OCI-LY1 (cell line): Measurements from ENCODE around the gene MS4A6A.

Source experiments
- H2AFZ ChIP-seq: fragments of 200-600 bp; sonication (generic), shearing (Covaris generic); 2 replicates; pipeline ENCODE4 v1.6.0; 2014; ENCODE audit warnings: antibody characterized with exemption, mild to moderate bottlenecking, low read length
- H3F3A ChIP-seq: fragments of 200-600 bp; sonication (generic), shearing (Covaris generic); 2 replicates; pipeline ENCODE4 v1.6.0; 2014; ENCODE audit warnings: mild to moderate bottlenecking, antibody characterized with exemption, low read length, moderate library complexity; ENCODE audit not compliant: insufficient read depth
- H3K27ac ChIP-seq: fragments of 200-600 bp; sonication (generic); 2 replicates; pipeline ENCODE4 v1.5.1; 2014; ENCODE audit warnings: low read length, mixed run types, mild to moderate bottlenecking, low read depth; ENCODE audit not compliant: poor library complexity, severe bottlenecking
- H3K27me3 ChIP-seq: fragments of 200-600 bp; sonication (generic); 2 replicates; pipeline ENCODE4 v1.6.0; 2014; ENCODE audit warnings: antibody characterized with exemption, mild to moderate bottlenecking, low read length, moderate library complexity; ENCODE audit not compliant: insufficient read depth
- H3K36me3 ChIP-seq: fragments of 200-600 bp; sonication (generic); 2 replicates; pipeline ENCODE4 v1.6.1; 2014; ENCODE audit warnings: mild to moderate bottlenecking, antibody characterized with exemption, low read length, moderate library complexity, mixed read lengths; ENCODE audit not compliant: insufficient read depth
- H3K4me1 ChIP-seq: fragments of 200-600 bp; sonication (generic); 2 replicates; pipeline ENCODE4 v1.5.1; 2014; ENCODE audit warnings: mild to moderate bottlenecking, low read length, moderate library complexity; ENCODE audit not compliant: insufficient read depth, severe bottlenecking
- H3K4me2 ChIP-seq: fragments of 200-600 bp; sonication (generic), shearing (Covaris generic); 2 replicates; pipeline ENCODE4 v1.6.1; 2014; ENCODE audit warnings: low read length
- H3K4me3 ChIP-seq: fragments of 200-600 bp; sonication (generic); 2 replicates; pipeline ENCODE4 v1.5.1; 2014; ENCODE audit warnings: low read length, low read depth, mild to moderate bottlenecking, mixed read lengths; ENCODE audit not compliant: poor library complexity, severe bottlenecking
- H3K79me2 ChIP-seq: fragments of 200-600 bp; shearing (Covaris generic); 2 replicates; pipeline ENCODE4 v1.6.1; 2016; ENCODE audit warnings: mixed run types, low read length, mixed read lengths; ENCODE audit not compliant: insufficient read depth
- H3K9ac ChIP-seq: fragments of 200-600 bp; sonication (generic), shearing (Covaris generic); 2 replicates; pipeline ENCODE4 v1.6.1; 2014; ENCODE audit warnings: mild to moderate bottlenecking, low read length, mixed read lengths
- H3K9me2 ChIP-seq: fragments of 200-600 bp; sonication (generic), shearing (Covaris generic); 2 replicates; pipeline ENCODE4 v1.6.1; 2014; ENCODE audit warnings: low read depth, mild to moderate bottlenecking, low read length, mixed read lengths
- H3K9me3 ChIP-seq: fragments of 200-600 bp; shearing (Covaris generic); 2 replicates; pipeline ENCODE4 v1.6.1; 2014; ENCODE audit warnings: low read length, mixed read lengths
- H4K20me1 ChIP-seq: fragments of 200-600 bp; sonication (generic), shearing (Covaris generic); 2 replicates; pipeline ENCODE4 v1.6.0; 2016; ENCODE audit warnings: mild to moderate bottlenecking, low read length; ENCODE audit not compliant: insufficient read depth
- CTCF ChIP-seq: fragments of 200-600 bp; sonication (generic), shearing (Covaris generic); IDR thresholded peaks from 2 replicates; pipeline ENCODE4 v1.5.1; 2017; ENCODE audit warnings: mild to moderate bottlenecking, antibody characterized with exemption, low read length, moderate library complexity, mixed read lengths
- EZH2 ChIP-seq: fragments of 200-600 bp; sonication (generic), shearing (Covaris generic); IDR thresholded peaks from 2 replicates; pipeline ENCODE4 v1.8.0; 2017; ENCODE audit warnings: borderline replicate concordance, mixed run types, mild to moderate bottlenecking, antibody characterized with exemption, low read length, moderate library complexity, mixed read lengths

The MS4A6A gene

GRCh38 chr11:60168306-60168705 lies 14.6 kb downstream of the MS4A6A start:
- Histone ChIP-seq H3K4me3 (no peak overlapping the region), H3F3A (no peaks in the 10 kb centered on the region), H4K20me1 (no peaks in the 10 kb centered on the region), H3K79me2 (no peaks in the 10 kb centered on the region), H3K4me2 (no peak overlapping the region), H3K9me3 (peaks cover 8% of the 10 kb centered on the region; the same call in 1 of the 2 replicates), H3K9ac (no peak overlapping the region), H3K4me1 (no peaks in the 10 kb centered on the region), H3K27me3 (no peaks in the 10 kb centered on the region), H3K9me2 (no peaks in the 10 kb centered on the region), H2AFZ (no peak overlapping the region), H3K36me3 (no peaks in the 10 kb centered on the region), H3K27ac (no peak overlapping the region)
- no peak for TF ChIP-seq EZH2
- TF ChIP-seq CTCF = no peak

GRCh38 chr11:60165951-60166350 lies 16.9 kb downstream of the MS4A6A start:
- Histone ChIP-seq H3K36me3 (no peaks in the 10 kb centered on the region), H3K4me3 (no peak overlapping the region), H3K9me2 (no peaks in the 10 kb centered on the region), H3K9me3 (peaks cover 8% of the 10 kb centered on the region; the same call in 1 of the 2 replicates), H3K27me3 (no peaks in the 10 kb centered on the region), H3K4me2 (no peak overlapping the region), H3K27ac (no peak overlapping the region), H4K20me1 (no peaks in the 10 kb centered on the region), H3K9ac (no peak overlapping the region), H2AFZ (no peak overlapping the region), H3K4me1 (no peaks in the 10 kb centered on the region), H3K79me2 (no peaks in the 10 kb centered on the region), H3F3A (no peaks in the 10 kb centered on the region)
- no peak for TF ChIP-seq CTCF
- TF ChIP-seq EZH2 = no peak

GRCh38 chr11:60165538-60165937 lies 17.3 kb downstream of the MS4A6A start:
- Histone ChIP-seq H3K4me1 (no peaks in the 10 kb centered on the region), H3K27ac (no peak overlapping the region), H3K4me2 (no peak overlapping the region), H2AFZ (no peak overlapping the region), H3K9ac (no peak overlapping the region), H3K36me3 (no peaks in the 10 kb centered on the region), H3K4me3 (no peak overlapping the region), H3K79me2 (no peaks in the 10 kb centered on the region), H3F3A (no peaks in the 10 kb centered on the region), H3K27me3 (no peaks in the 10 kb centered on the region), H3K9me3 (peaks cover 8% of the 10 kb centered on the region; the same call in 1 of the 2 replicates), H4K20me1 (no peaks in the 10 kb centered on the region), H3K9me2 (no peaks in the 10 kb centered on the region)
- TF ChIP-seq EZH2 (no peak), CTCF (no peak)
